Measurements from ENCODE around the gene ACY1. TPM values are rescaled to one million over a fixed set of nuclear protein-coding genes. Genes with fewer than 3 reads are reported as not detected.

The ACY1 gene
- total RNA-seq, 1 experiment from 2014 or later: 164 TPM

GRCh38 chr3:52012699-52013098, 29.4 kb downstream of the ACY1 start:
- BruUV-seq (replicated peaks): no TSS peak
- H3K27ac Mint-ChIP-seq (ENCODE audit: low read depth, unreplicated experiment): no peak overlapping the region
- H3K36me3 Mint-ChIP-seq (ENCODE audit: insufficient read depth, unreplicated experiment): no peaks in the 10 kb centered on the region
- intact Hi-C loops (cut with micrococcal nuclease): no loop called here
- ChIA-PET POLR2A (interaction anchor here (1.3 kb wide), 1 partner anchor 34 kb away, joined by 4 read pairs; no protein-coding TSS in a partner anchor), CTCF (interaction anchor here (0.6 to 4.5 kb wide), 9 partner anchors 11 to 349 kb away, joined by 3 to 27 read pairs (median 4); no protein-coding TSS in a partner anchor)
- no peak for DNase-seq (ENCODE audit: unreplicated experiment)
- no peaks in the 10 kb centered on the region for H3K27me3 Mint-ChIP-seq (ENCODE audit: insufficient read depth, unreplicated experiment)
- H3K4me1 Mint-ChIP-seq (ENCODE audit: insufficient read depth, unreplicated experiment): no peaks in the 10 kb centered on the region
- no peak overlapping the region for H3K4me3 Mint-ChIP-seq (ENCODE audit: unreplicated experiment)
- H3K9me3 Mint-ChIP-seq (ENCODE audit: unreplicated experiment): peaks cover 7% of the 10 kb centered on the region
- TF ChIP-seq, protein P1, sequence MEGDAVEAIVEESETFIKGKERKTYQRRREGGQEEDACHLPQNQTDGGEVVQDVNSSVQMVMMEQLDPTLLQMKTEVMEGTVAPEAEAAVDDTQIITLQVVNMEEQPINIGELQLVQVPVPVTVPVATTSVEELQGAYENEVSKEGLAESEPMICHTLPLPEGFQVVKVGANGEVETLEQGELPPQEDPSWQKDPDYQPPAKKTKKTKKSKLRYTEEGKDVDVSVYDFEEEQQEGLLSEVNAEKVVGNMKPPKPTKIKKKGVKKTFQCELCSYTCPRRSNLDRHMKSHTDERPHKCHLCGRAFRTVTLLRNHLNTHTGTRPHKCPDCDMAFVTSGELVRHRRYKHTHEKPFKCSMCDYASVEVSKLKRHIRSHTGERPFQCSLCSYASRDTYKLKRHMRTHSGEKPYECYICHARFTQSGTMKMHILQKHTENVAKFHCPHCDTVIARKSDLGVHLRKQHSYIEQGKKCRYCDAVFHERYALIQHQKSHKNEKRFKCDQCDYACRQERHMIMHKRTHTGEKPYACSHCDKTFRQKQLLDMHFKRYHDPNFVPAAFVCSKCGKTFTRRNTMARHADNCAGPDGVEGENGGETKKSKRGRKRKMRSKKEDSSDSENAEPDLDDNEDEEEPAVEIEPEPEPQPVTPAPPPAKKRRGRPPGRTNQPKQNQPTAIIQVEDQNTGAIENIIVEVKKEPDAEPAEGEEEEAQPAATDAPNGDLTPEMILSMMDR (IDR thresholded peaks at IDR 0.05; ENCODE audit: unreplicated experiment): no peak

DNA sequence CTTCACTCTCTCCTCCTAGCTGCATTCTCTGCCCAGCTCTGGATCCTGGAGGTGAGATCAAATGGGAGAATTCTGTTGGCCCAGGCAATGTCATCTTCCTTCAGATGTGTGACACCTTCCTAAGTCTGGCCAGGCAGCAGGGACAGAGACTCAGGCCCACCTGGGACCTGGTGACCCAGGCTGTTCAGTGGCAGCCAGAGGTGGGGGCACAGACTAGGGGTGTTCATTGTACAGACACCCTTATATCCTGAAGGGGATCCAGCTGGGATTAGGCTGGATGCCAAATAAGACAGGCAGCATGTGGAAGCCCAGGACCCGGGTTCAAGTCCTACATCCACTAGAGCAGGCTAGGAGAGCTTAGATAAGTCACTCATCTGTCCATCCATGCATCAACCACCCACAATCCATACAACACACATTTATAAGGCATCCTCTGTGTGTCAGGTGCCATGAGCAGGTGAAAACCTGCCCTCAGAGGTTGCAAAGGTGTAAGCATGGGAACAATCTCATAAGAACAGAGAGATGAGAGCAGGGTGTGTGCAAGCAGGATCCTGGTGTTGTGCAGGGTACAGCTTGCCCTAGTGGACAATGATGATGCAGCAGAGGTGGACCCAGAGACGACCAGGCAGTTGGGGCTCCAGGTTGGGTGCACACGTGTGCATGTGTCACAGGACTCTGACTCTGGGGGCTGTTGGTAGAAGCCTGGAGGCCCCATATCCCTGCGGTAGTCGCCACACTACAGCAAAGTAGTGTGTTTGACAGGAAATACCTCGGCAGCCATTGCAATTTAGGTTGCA, 30.7 kb downstream of the ACY1 start:
- TF ChIP-seq, protein P1 (IDR thresholded peaks at IDR 0.05; ENCODE audit: unreplicated experiment): no peak
- Mint-ChIP-seq H3K36me3 (ENCODE audit: insufficient read depth, unreplicated experiment) (no peaks in the 10 kb centered on the region), H3K4me1 (ENCODE audit: insufficient read depth, unreplicated experiment) (no peaks in the 10 kb centered on the region), H3K4me3 (ENCODE audit: unreplicated experiment) (no peak overlapping the region), H3K9me3 (ENCODE audit: unreplicated experiment) (peaks cover 7% of the 10 kb centered on the region), H3K27me3 (ENCODE audit: insufficient read depth, unreplicated experiment) (no peaks in the 10 kb centered on the region), H3K27ac (ENCODE audit: low read depth, unreplicated experiment) (no peak overlapping the region)
- POLR2A ChIA-PET: interaction anchor here (1.1 to 1.3 kb wide), 2 partner anchors 32 to 33 kb away, joined by 3 to 4 read pairs; no protein-coding TSS in a partner anchor
- no TSS peak for BruUV-seq (replicated peaks)
- CTCF ChIA-PET: interaction anchor here (0.6 to 3.1 kb wide), 7 partner anchors 12 to 184 kb away, joined by 3 to 16 read pairs (median 4); partner anchors contain the start of gene DUSP7
- no peak for DNase-seq (ENCODE audit: unreplicated experiment)
- intact Hi-C loops (cut with micrococcal nuclease): no loop called here

DNA sequence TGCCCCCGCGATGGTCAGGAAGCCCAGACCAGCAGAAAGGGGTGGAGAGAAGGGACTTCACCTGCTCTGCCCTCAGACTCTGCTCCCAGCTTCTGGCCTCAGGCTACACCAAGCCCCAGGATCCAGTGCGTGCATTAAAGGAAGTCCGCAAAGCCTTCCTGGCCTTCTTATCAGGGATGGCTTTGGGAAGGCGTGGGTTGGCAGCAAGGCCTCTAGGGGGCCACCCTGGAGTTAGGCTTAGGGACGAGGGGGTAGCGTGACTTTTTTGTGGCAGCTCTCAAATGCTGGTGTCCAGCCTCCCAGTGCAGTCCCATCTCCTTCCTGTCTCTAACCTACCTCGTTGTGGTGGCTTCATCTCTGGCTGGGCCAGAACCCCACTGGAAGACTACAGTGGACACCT, 31.3 kb downstream of the ACY1 start:
- intact Hi-C loops (cut with micrococcal nuclease): no loop called here
- Mint-ChIP-seq H3K27me3 (ENCODE audit: insufficient read depth, unreplicated experiment) (no peaks in the 10 kb centered on the region), H3K4me3 (ENCODE audit: unreplicated experiment) (no peak overlapping the region), H3K27ac (ENCODE audit: low read depth, unreplicated experiment) (no peak overlapping the region), H3K9me3 (ENCODE audit: unreplicated experiment) (peaks cover 7% of the 10 kb centered on the region), H3K4me1 (ENCODE audit: insufficient read depth, unreplicated experiment) (no peaks in the 10 kb centered on the region), H3K36me3 (ENCODE audit: insufficient read depth, unreplicated experiment) (no peaks in the 10 kb centered on the region)
- DNase-seq (ENCODE audit: unreplicated experiment): no peak
- BruUV-seq (replicated peaks): no TSS peak
- ChIA-PET POLR2A (interaction anchor here (1.1 to 1.2 kb wide), 2 partner anchors 32 to 38 kb away, joined by 3 to 4 read pairs; no protein-coding TSS in a partner anchor), CTCF (interaction anchor here (0.6 to 3.1 kb wide), 5 partner anchors 13 to 128 kb away, joined by 3 to 16 read pairs (median 4); no protein-coding TSS in a partner anchor)
- TF ChIP-seq, protein P1 (IDR thresholded peaks at IDR 0.05; ENCODE audit: unreplicated experiment): no peak

DNA sequence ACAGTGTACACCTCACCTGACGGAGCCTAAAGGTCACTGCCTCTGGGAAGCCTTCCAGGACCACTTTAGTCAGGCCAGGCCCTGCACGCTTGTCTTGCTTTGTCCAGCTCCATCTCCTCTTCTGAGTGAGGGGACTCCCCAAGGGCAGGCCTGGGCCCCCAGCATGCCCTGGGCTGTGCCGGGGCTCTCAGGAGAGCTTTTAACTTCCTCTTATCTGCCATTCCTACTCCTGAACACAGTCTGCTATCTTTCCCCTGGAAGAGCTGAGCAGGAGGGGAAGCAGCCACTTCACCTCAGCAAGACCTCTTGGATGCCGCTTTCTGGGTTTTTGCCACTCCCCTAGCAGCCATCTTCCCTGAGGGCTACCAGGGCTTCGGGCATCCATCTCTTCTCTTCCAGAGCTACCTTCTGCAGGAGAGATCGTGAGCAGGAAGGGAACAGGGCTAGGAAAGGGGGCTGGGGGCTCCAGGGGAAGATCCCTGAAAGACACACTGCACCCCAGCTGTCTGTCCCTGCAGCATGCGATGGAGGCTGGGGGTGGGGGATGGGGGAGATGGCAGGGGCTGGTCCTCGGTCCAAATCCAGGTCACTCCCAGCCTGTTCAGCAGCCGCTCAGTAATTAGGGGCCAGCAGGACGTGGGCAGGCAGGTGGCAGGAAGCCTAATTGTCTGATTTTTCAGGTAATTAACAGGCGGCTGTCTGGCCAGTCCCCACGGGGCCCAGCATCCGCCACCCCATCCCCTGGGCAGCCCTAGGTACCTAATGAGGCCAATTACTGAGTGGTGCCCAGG, 32.3 kb downstream of the ACY1 start:
- no TSS peak for BruUV-seq (replicated peaks)
- Mint-ChIP-seq H3K4me1 (ENCODE audit: insufficient read depth, unreplicated experiment) (no peaks in the 10 kb centered on the region), H3K4me3 (ENCODE audit: unreplicated experiment) (no peak overlapping the region), H3K27me3 (ENCODE audit: insufficient read depth, unreplicated experiment) (no peaks in the 10 kb centered on the region), H3K36me3 (ENCODE audit: insufficient read depth, unreplicated experiment) (no peaks in the 10 kb centered on the region), H3K9me3 (ENCODE audit: unreplicated experiment) (no peaks in the 10 kb centered on the region), H3K27ac (ENCODE audit: low read depth, unreplicated experiment) (no peak overlapping the region)
- no peak for DNase-seq (ENCODE audit: unreplicated experiment)
- intact Hi-C loops (cut with micrococcal nuclease): no loop called here
- CTCF ChIA-PET: interaction anchor here (0.6 to 3.1 kb wide), 9 partner anchors 14 to 323 kb away, joined by 3 to 16 read pairs (median 3); no protein-coding TSS in a partner anchor
- POLR2A ChIA-PET: interaction anchor here (1.2 kb wide), 1 partner anchor 37 kb away, joined by 4 read pairs; no protein-coding TSS in a partner anchor
- TF ChIP-seq, protein P1 (IDR thresholded peaks at IDR 0.05; ENCODE audit: unreplicated experiment): no peak

Data from MCF 10A (cell line).